CD4-positive, alpha-beta T cell (primary cell): ENCODE measurements around the gene ASXL1. TPM values are rescaled to one million over a fixed set of nuclear protein-coding genes. Genes with fewer than 3 reads are reported as not detected.

Source experiments
- ATAC-seq: fragments of 200-7000 bp; cut with Tn5 transposase; one replicate; pipeline ENCODE4 v1.10.0; 2022; ENCODE audit warnings: mild to moderate bottlenecking; ENCODE audit not compliant: poor library complexity
- CTCF ChIA-PET: fragments of 350-600 bp; sonication (Branson Sonifier 250); formaldehyde crosslinking; loops from one replicate; lab custom pipeline; 2021; ENCODE audit warnings: antibody characterized with exemption, inconsistent platforms; lab: Charles Lee
- POLR2A ChIA-PET: fragments of 350-600 bp; sonication (Branson Sonifier 250); formaldehyde crosslinking; loops from one replicate; lab custom pipeline; 2021; ENCODE audit warnings: antibody characterized with exemption, inconsistent platforms; lab: Charles Lee
- DNase-seq, 14 experiments: peaks; one replicate each; pipeline ENCODE4 v3.0.0-alpha.2; 2013 to 2020; ENCODE audit warnings: mixed read lengths in 2 of 14
- H3K27ac ChIP-seq, 2 donors: one replicate each; pipeline versions ENCODE4 v1.5.1 to v1.7.0; 2013; ENCODE audit warnings: low read length in 2 of 2, low read depth in 1 of 2, mild to moderate bottlenecking in 1 of 2
- H3K27me3 ChIP-seq, 2 experiments: 1 replicate in 1 of 2; 2 replicates in 1 of 2; pipeline versions ENCODE4 v1.6.1 to v1.7.0; 2013; ENCODE audit warnings: low read length in 2 of 2, control low read depth in 1 of 2, mild to moderate bottlenecking in 1 of 2, moderate library complexity in 1 of 2; ENCODE audit not compliant: insufficient read depth in 2 of 2, control insufficient read depth in 1 of 2
- H3K36me3 ChIP-seq: one replicate; pipeline ENCODE4 v1.6.1; 2013; ENCODE audit warnings: low read length, control low read depth; ENCODE audit not compliant: insufficient read depth
- H3K4me1 ChIP-seq: one replicate; pipeline ENCODE4 v1.6.1; 2013; ENCODE audit warnings: low read length, control low read depth; ENCODE audit not compliant: insufficient read depth
- H3K4me3 ChIP-seq: one replicate; pipeline ENCODE4 v1.5.1; 2013; ENCODE audit warnings: mild to moderate bottlenecking, low read length, moderate library complexity
- H3K9me3 ChIP-seq, 2 experiments: 1 replicate in 1 of 2; 2 replicates in 1 of 2; pipeline versions ENCODE4 v1.6.1 to v1.7.0; 2013; ENCODE audit warnings: low read length in 2 of 2, mild to moderate bottlenecking in 2 of 2, control low read depth in 1 of 2, moderate library complexity in 1 of 2; ENCODE audit not compliant: control insufficient read depth in 1 of 2, insufficient read depth in 1 of 2
- H3K27ac Mint-ChIP-seq: one replicate; pipeline ENCODE4 v1.8.0; 2020; ENCODE audit warnings: mixed read lengths
- H3K27me3 Mint-ChIP-seq: one replicate; pipeline ENCODE4 v1.8.0; 2021; ENCODE audit warnings: mixed read lengths
- H3K36me3 Mint-ChIP-seq: one replicate; pipeline ENCODE4 v1.8.0; 2021; ENCODE audit warnings: low read depth, mixed read lengths
- H3K4me1 Mint-ChIP-seq: one replicate; pipeline ENCODE4 v1.8.0; 2021; ENCODE audit warnings: low read depth, mixed read lengths
- H3K4me3 Mint-ChIP-seq: one replicate; pipeline ENCODE4 v1.8.0; 2020; ENCODE audit warnings: mild to moderate bottlenecking, mixed read lengths
- H3K9me3 Mint-ChIP-seq: one replicate; pipeline ENCODE4 v1.8.0; 2020; ENCODE audit warnings: mixed read lengths
- CTCF ChIP-seq: fragments of 200-600 bp; IDR thresholded peaks from one replicate; pipeline ENCODE4 v1.8.0; 2022; ENCODE audit warnings: antibody characterized with exemption, mild to moderate bottlenecking
- intact Hi-C, 2 experiments: fragments of 100-400 bp; cut with DNase I in 1 of 2; cut with micrococcal nuclease in 1 of 2; formaldehyde crosslinking; loops; one replicate each; pipeline versions ENCODE4 v1.15.1 to v1.9.0; 2023 to 2025; cut with DNase I, micrococcal nuclease
- total RNA-seq, 174 experiments: library from RNA in 2 of 174; stranded (reverse) in 2 of 174; gene quantifications; one replicate each; pipeline ENCODE4 v1.2.3 and lab custom pipeline; 2021 to 2026

ASXL1 gene
- total RNA-seq, 2 experiments from 2014 or later: 213 to 222 TPM

- Mint-ChIP-seq H3K9me3 (no peaks in the 10 kb centered on the region), H3K4me3 (no peak overlapping the region), H3K36me3 (peaks cover 42% of the 10 kb centered on the region), H3K4me1 (peaks cover 22% of the 10 kb centered on the region), H3K27me3 (no peaks in the 10 kb centered on the region), H3K27ac (peak overlapping the region; percentile 75)
- Histone ChIP-seq H3K36me3 (peaks cover 23% of the 10 kb centered on the region), H3K9me3 (no peaks in the 10 kb centered on the region), H3K4me3 (no peak overlapping the region), H3K27me3 (no peaks in the 10 kb centered on the region), H3K4me1 (peaks cover 26% of the 10 kb centered on the region), H3K27ac (no peak overlapping the region)
- ChIA-PET CTCF (no interaction called here), POLR2A (interaction anchor here (1.1 to 1.3 kb wide), 3 partner anchors 24 to 48 kb away, joined by 3 read pairs; no protein-coding TSS in a partner anchor)
- DNase-seq (no peak), ATAC-seq (peak; percentile 4)
- intact Hi-C loops: no loop called here
- no peak for TF ChIP-seq CTCF
Measured at GRCh38 chr20:32333181-32333987, 24.7 kb upstream of the ASXL1 start.

DNA sequence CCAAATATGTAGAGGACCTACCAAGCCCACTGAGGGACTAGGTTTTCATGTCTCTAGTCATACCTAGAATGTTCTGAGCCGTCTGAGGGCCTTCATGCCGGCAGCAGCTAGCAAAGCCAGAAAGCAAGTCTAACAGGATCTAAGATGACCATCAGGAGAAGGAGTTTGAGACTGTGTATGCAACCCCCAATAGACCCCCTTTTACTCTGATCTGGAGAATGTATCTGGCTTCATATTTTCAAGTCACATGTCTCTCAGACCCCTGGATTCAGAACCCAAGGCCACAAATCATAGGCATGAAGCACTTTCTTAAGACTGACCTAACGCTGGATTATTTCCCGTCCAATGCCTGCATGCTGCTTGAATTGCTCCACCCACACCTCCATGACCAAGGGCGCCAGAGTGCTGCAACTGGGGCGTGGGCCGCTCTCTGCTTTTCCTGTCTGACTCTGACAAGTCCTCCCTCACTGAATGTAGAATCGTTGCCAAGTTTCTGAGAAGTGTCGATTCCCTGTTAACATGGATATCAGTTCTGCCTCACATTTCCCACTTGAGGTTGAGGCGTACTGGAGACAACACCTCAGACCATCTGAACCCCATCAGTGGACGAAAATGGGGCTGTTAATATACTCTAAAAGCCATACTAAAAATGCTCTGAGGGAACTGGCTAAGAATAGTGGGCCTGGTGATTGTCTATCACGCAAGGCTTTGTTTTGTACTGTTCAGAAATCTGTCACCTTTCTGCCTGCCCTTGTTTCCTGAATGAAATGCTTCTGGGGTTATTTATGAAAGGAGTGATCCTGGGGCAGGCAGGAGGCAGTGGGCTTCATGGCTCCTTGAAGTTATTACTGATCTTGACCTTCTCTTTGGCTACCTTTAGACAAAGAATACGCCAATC, 23.9 kb upstream of the ASXL1 start:
- H3K9me3 Mint-ChIP-seq: no peaks in the 10 kb centered on the region
- ChIA-PET POLR2A (interaction anchor here (1.1 to 1.3 kb wide), 3 partner anchors 23 to 49 kb away, joined by 3 read pairs; no protein-coding TSS in a partner anchor), CTCF (no interaction called here)
- H3K4me1 Mint-ChIP-seq: peaks cover 22% of the 10 kb centered on the region
- no peaks in the 10 kb centered on the region for H3K9me3 ChIP-seq
- H3K4me1 ChIP-seq: peaks cover 26% of the 10 kb centered on the region
- H3K27me3 ChIP-seq: no peaks in the 10 kb centered on the region
- peak overlapping the region; percentile 45 for H3K4me3 Mint-ChIP-seq
- peaks cover 42% of the 10 kb centered on the region for H3K36me3 Mint-ChIP-seq
- no peak for TF ChIP-seq CTCF
- intact Hi-C loops: no loop called here
- H3K27ac ChIP-seq: peak overlapping the region in 1 of 2 donors; percentile 69
- peak overlapping the region; percentile 75 for H3K27ac Mint-ChIP-seq
- DNase-seq (peak in 13 of 14 experiments; percentile 7 to 72 (median 29)), ATAC-seq (peak; percentile 67)
- peaks cover 21% of the 10 kb centered on the region for H3K36me3 ChIP-seq
- H3K4me3 ChIP-seq: no peak overlapping the region
- H3K27me3 Mint-ChIP-seq: no peaks in the 10 kb centered on the region

DNA sequence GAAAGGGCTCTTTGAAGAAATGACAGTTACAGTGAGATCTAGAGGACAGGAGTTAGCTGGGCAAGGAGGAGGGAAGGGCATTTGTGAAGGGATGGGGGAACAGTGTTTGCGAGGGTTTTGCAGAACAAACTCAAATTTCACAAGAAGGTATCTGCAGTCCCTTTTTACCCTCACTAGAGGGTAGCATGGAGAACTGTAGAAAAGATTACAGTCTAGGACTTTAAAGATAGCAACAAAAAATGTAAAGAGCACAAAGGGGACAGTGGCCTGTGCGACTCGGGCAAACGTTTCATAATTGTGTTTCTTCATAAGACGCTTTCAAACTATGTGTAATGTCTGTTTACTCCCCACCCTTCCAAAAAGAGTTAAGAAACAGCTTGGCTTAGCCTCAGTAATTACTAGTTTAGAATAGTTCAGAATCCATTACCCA, 21.2 kb upstream of the ASXL1 start:
- Histone ChIP-seq H3K4me1 (peaks cover 26% of the 10 kb centered on the region), H3K27me3 (no peaks in the 10 kb centered on the region), H3K36me3 (peaks cover 9% of the 10 kb centered on the region), H3K9me3 (no peaks in the 10 kb centered on the region), H3K27ac (no peak overlapping the region), H3K4me3 (no peak overlapping the region)
- H3K36me3 Mint-ChIP-seq: peaks cover 15% of the 10 kb centered on the region
- ATAC-seq: peak; percentile 73
- peak overlapping the region; percentile 1 for H3K27ac Mint-ChIP-seq
- no peaks in the 10 kb centered on the region for H3K9me3 Mint-ChIP-seq
- intact Hi-C loops: loop anchor here (1.0 to 5.0 kb wide), 4 partner anchors 100 to 316 kb away; no protein-coding TSS in a partner anchor
- ChIA-PET CTCF (interaction anchor here (0.8 to 1.1 kb wide), 2 partner anchors 11 to 21 kb away, joined by 3 read pairs; partner anchors contain the start of gene ASXL1), POLR2A (interaction anchor here (1.1 to 1.9 kb wide), 2 partner anchors 21 to 22 kb away, joined by 3 to 6 read pairs; no protein-coding TSS in a partner anchor)
- H3K4me3 Mint-ChIP-seq: no peak overlapping the region
- DNase-seq: peak in 3 of 14 experiments; percentile 35 to 53 (median 53)
- H3K27me3 Mint-ChIP-seq: no peaks in the 10 kb centered on the region
- H3K4me1 Mint-ChIP-seq: peaks cover 22% of the 10 kb centered on the region
- peak; percentile 64 for TF ChIP-seq CTCF
